H9 (cell line): ENCODE measurements around the gene SUPT6H. TPM values are rescaled to one million over a fixed set of nuclear protein-coding genes. Genes with fewer than 3 reads are reported as not detected.
A peak's percentile ranks its signal among the peaks of the same experiment; 100 is the strongest.

Source experiments
- DNase-seq: peaks from one replicate; pipeline ENCODE4 v3.0.0-alpha.2; 2017
- H2AFZ ChIP-seq: one replicate; pipeline ENCODE4 v1.6.1; 2013; ENCODE audit warnings: mild to moderate bottlenecking, low read length, control low read depth, moderate library complexity
- H2AK5ac ChIP-seq: 2 replicates; pipeline ENCODE4 v1.6.1; 2013; ENCODE audit warnings: low read length, control low read depth, mixed read lengths; ENCODE audit not compliant: insufficient read length
- H2BK120ac ChIP-seq: one replicate; pipeline ENCODE4 v1.6.1; 2013; ENCODE audit warnings: low read depth, mild to moderate bottlenecking, low read length, control low read depth, inconsistent platforms; ENCODE audit not compliant: poor library complexity, severe bottlenecking
- H2BK12ac ChIP-seq: 2 replicates; pipeline ENCODE4 v1.6.1; 2013; ENCODE audit warnings: low read length, control low read depth, mixed read lengths, low read depth; ENCODE audit not compliant: insufficient read length
- H2BK15ac ChIP-seq: 2 replicates; pipeline ENCODE4 v1.6.1; 2013; ENCODE audit warnings: low read depth, low read length, control low read depth
- H2BK20ac ChIP-seq: one replicate; pipeline ENCODE4 v1.6.1; 2013; ENCODE audit warnings: low read depth, mild to moderate bottlenecking, low read length, control low read depth, inconsistent platforms; ENCODE audit not compliant: poor library complexity, severe bottlenecking
- H2BK5ac ChIP-seq: 2 replicates; pipeline ENCODE4 v1.6.1; 2013; ENCODE audit warnings: low read length, control low read depth, mixed read lengths; ENCODE audit not compliant: insufficient read length
- H3K14ac ChIP-seq: 2 replicates; pipeline ENCODE4 v1.6.1; 2013; ENCODE audit warnings: low read length, control low read depth; ENCODE audit not compliant: insufficient read depth
- H3K18ac ChIP-seq: 2 replicates; pipeline ENCODE4 v1.6.1; 2013; ENCODE audit warnings: low read depth, mild to moderate bottlenecking, mixed read lengths, low read length, control low read depth; ENCODE audit not compliant: insufficient read length
- H3K23ac ChIP-seq: 2 replicates; pipeline ENCODE4 v1.6.1; 2013; ENCODE audit warnings: low read length, control low read depth, mixed read lengths, low read depth; ENCODE audit not compliant: insufficient read length
- H3K23me2 ChIP-seq: 2 replicates; pipeline ENCODE4 v1.6.1; 2013; ENCODE audit warnings: low read depth, mild to moderate bottlenecking, mixed read lengths, low read length, control low read depth; ENCODE audit not compliant: insufficient read length, poor library complexity, severe bottlenecking
- H3K27ac ChIP-seq: 2 replicates; pipeline ENCODE4 v1.5.1; 2013; ENCODE audit warnings: low read length, control low read depth, mixed read lengths, low read depth; ENCODE audit not compliant: insufficient read length
- H3K27me3 ChIP-seq: 2 replicates; pipeline ENCODE4 v1.6.1; 2013; ENCODE audit warnings: low read length, control low read depth, inconsistent platforms; ENCODE audit not compliant: insufficient read depth
- H3K4ac ChIP-seq: 2 replicates; pipeline ENCODE4 v1.6.1; 2013; ENCODE audit warnings: low read depth, mild to moderate bottlenecking, control low read depth, inconsistent platforms, low read length, moderate library complexity
- H3K4me1 ChIP-seq: 2 replicates; pipeline ENCODE4 v1.6.1; 2013; ENCODE audit warnings: low read length, control low read depth, inconsistent platforms; ENCODE audit not compliant: insufficient read depth
- H3K4me2 ChIP-seq: 2 replicates; pipeline ENCODE4 v1.6.1; 2013; ENCODE audit warnings: low read length, control low read depth, mixed read lengths; ENCODE audit not compliant: insufficient read length, insufficient read depth
- H3K56ac ChIP-seq: 2 replicates; pipeline ENCODE4 v1.6.1; 2013; ENCODE audit warnings: low read depth, mild to moderate bottlenecking, mixed read lengths, low read length, control low read depth; ENCODE audit not compliant: insufficient read length
- H3K79me1 ChIP-seq: 2 replicates; pipeline ENCODE4 v1.6.1; 2013; ENCODE audit warnings: low read depth, mild to moderate bottlenecking, moderate library complexity, low read length, control low read depth, inconsistent platforms; ENCODE audit not compliant: insufficient read depth, poor library complexity, severe bottlenecking
- H3K79me2 ChIP-seq: 2 replicates; pipeline ENCODE4 v1.6.1; 2013; ENCODE audit warnings: low read length, control low read depth, inconsistent platforms; ENCODE audit not compliant: insufficient read depth
- H3K9ac ChIP-seq: 2 replicates; pipeline ENCODE4 v1.6.1; 2013; ENCODE audit warnings: low read length, control low read depth, mixed read lengths; ENCODE audit not compliant: insufficient read length; ENCODE audit errors: extremely low read depth
- H3K9me3 ChIP-seq: one replicate; pipeline ENCODE4 v1.6.1; 2013; ENCODE audit warnings: low read depth, low read length, inconsistent platforms; ENCODE audit not compliant: control insufficient read depth
- H3T11ph ChIP-seq: one replicate; pipeline ENCODE4 v1.6.1; 2013; ENCODE audit warnings: mild to moderate bottlenecking, low read length, control low read depth, inconsistent platforms
- H4K20me1 ChIP-seq: one replicate; pipeline ENCODE4 v1.6.1; 2013; ENCODE audit not compliant: control insufficient read depth, insufficient read length, insufficient read depth
- H4K5ac ChIP-seq: 2 replicates; pipeline ENCODE4 v1.6.1; 2013; ENCODE audit warnings: low read depth, mild to moderate bottlenecking, mixed read lengths, low read length, control low read depth; ENCODE audit not compliant: insufficient read length
- H4K8ac ChIP-seq: replicated peaks from 2 replicates; pipeline ENCODE4 v1.6.1; 2013; ENCODE audit warnings: low read length, control low read depth, mixed read lengths, low read depth; ENCODE audit not compliant: insufficient read length
- H4K91ac ChIP-seq: 2 replicates; pipeline ENCODE4 v1.6.1; 2013; ENCODE audit warnings: low read depth, mild to moderate bottlenecking, moderate library complexity, mixed read lengths, low read length, control low read depth; ENCODE audit not compliant: insufficient read length
- H3K27ac Mint-ChIP-seq, 3 experiments: 2 replicates in 2 of 3; 3 replicates in 1 of 3; pipeline ENCODE4 v1.8.0; 2020 to 2021; ENCODE audit warnings: mixed read lengths in 3 of 3, mild to moderate bottlenecking in 1 of 3, moderate library complexity in 1 of 3
- H3K27me3 Mint-ChIP-seq: 2 replicates; pipeline ENCODE4 v1.8.0; 2021; ENCODE audit warnings: low read depth, mild to moderate bottlenecking, moderate library complexity, mixed read lengths
- H3K36me3 Mint-ChIP-seq, 3 experiments: 2 replicates in 2 of 3; 3 replicates in 1 of 3; pipeline ENCODE4 v1.8.0; 2020 to 2021; ENCODE audit warnings: low read depth in 3 of 3, mixed read lengths in 3 of 3; ENCODE audit not compliant: insufficient read depth in 1 of 3
- H3K4me1 Mint-ChIP-seq, 2 experiments: 2 replicates each; pipeline ENCODE4 v1.8.0; 2020; ENCODE audit warnings: mixed read lengths in 2 of 2
- H3K4me3 Mint-ChIP-seq, 2 experiments: 2 replicates in 1 of 2; 3 replicates in 1 of 2; pipeline ENCODE4 v1.8.0; 2020 to 2021; ENCODE audit warnings: mild to moderate bottlenecking in 2 of 2, mixed read lengths in 2 of 2, moderate library complexity in 1 of 2
- H3K9me3 Mint-ChIP-seq, 2 experiments: 2 replicates in 1 of 2; 3 replicates in 1 of 2; pipeline ENCODE4 v1.8.0; 2020; ENCODE audit warnings: mild to moderate bottlenecking in 2 of 2, mixed read lengths in 2 of 2, moderate library complexity in 1 of 2
- WGBS: extraction: QIAGEN DNeasy Blood & Tissue Kit; methylation state at CpG from one replicate; pipeline ENCODE4 v1.1.7; 2013; ENCODE audit warnings: missing lambda C conversion rate, low lambda C conversion rate, mixed read lengths; ENCODE audit not compliant: insufficient read length; ENCODE audit errors: extremely low coverage; 5-methylcytosine and 5-hydroxymethylcytosine counted together
- total RNA-seq: library from RNA; stranded (reverse); gene quantifications from 2 replicates; pipeline ENCODE4 v1.2.1, GENCODE V29; 2021
- TF ChIP-seq, protein P1 (sequence below): fragments of 200-600 bp; sonication (generic); conservative IDR thresholded peaks from 3 replicates; pipeline ENCODE4 v1.8.0; 2021; ENCODE audit warnings: antibody characterized with exemption, mild to moderate bottlenecking

The SUPT6H gene
- total RNA-seq, 1 experiment from 2014 or later = 85.8 TPM

GRCh38 chr17:28704219-28704858 is 42.3 kb downstream of the SUPT6H start:
- Histone ChIP-seq H3K79me1 (no peaks in the 10 kb centered on the region), H3K23ac (no peak overlapping the region), H3K4me2 (no peak overlapping the region), H4K20me1 (peaks cover 4% of the 10 kb centered on the region), H2BK5ac (no peak overlapping the region), H3K56ac (no peak overlapping the region), H2BK20ac (no peak overlapping the region), H4K91ac (no peak overlapping the region), H3K27me3 (no peaks in the 10 kb centered on the region), H4K8ac (no peak overlapping the region), H3K4me1 (no peaks in the 10 kb centered on the region), H2AK5ac (no peak overlapping the region), H3K14ac (no peak overlapping the region), H3K23me2 (no peaks in the 10 kb centered on the region), H2BK120ac (no peak overlapping the region), H3K27ac (no peak overlapping the region), H3K9ac (no peak overlapping the region), H2BK15ac (no peak overlapping the region), H2AFZ (no peak overlapping the region), H3K9me3 (no peaks in the 10 kb centered on the region), H3K4ac (no peak overlapping the region), H4K5ac (no peak overlapping the region), H3K18ac (no peak overlapping the region), H3T11ph (no peak overlapping the region), H3K79me2 (no peaks in the 10 kb centered on the region), H2BK12ac (no peak overlapping the region)
- peak overlapping the region in 2 of 3 experiments; percentile 13 to 57; a peak in 3 of 7 replicates for H3K27ac Mint-ChIP-seq
- H3K9me3 Mint-ChIP-seq = no peaks in the 10 kb centered on the region
- no peaks in the 10 kb centered on the region for H3K27me3 Mint-ChIP-seq
- H3K4me1 Mint-ChIP-seq = peaks cover 34 to 41% of the 10 kb centered on the region in 2 experiments
- H3K4me3 Mint-ChIP-seq = peak overlapping the region in 1 of 2 experiments; percentile 40; a peak in 1 of 5 replicates
- no peak for DNase-seq
- TF ChIP-seq, protein P1, sequence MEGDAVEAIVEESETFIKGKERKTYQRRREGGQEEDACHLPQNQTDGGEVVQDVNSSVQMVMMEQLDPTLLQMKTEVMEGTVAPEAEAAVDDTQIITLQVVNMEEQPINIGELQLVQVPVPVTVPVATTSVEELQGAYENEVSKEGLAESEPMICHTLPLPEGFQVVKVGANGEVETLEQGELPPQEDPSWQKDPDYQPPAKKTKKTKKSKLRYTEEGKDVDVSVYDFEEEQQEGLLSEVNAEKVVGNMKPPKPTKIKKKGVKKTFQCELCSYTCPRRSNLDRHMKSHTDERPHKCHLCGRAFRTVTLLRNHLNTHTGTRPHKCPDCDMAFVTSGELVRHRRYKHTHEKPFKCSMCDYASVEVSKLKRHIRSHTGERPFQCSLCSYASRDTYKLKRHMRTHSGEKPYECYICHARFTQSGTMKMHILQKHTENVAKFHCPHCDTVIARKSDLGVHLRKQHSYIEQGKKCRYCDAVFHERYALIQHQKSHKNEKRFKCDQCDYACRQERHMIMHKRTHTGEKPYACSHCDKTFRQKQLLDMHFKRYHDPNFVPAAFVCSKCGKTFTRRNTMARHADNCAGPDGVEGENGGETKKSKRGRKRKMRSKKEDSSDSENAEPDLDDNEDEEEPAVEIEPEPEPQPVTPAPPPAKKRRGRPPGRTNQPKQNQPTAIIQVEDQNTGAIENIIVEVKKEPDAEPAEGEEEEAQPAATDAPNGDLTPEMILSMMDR = no peak
- H3K36me3 Mint-ChIP-seq = peaks cover 30 to 66% (median 55%) of the 10 kb centered on the region in 3 experiments; a peak in 6 of 7 replicates
- WGBS = no CpG with 5 or more reads among the region's 14 CpGs
